Fibroblast of lung (primary cell): ENCODE measurements around the gene UGT1A7. TPM values are rescaled to one million over a fixed set of nuclear protein-coding genes. Genes with fewer than 3 reads are reported as not detected.

ENCODE experiments used
- DNase-seq, 2 donors: peaks; one replicate each; pipeline versions ENCODE4 v3.0.0 to v3.0.0-alpha.2; 2010; ENCODE audit warnings: low read depth in 2 of 2
- H2AFZ ChIP-seq: 2 replicates; pipeline ENCODE4 v1.5.1; 2012; ENCODE audit warnings: low read length, control low read depth, inconsistent platforms
- H3K27ac ChIP-seq: 2 replicates; pipeline ENCODE4 v1.5.1; 2011; ENCODE audit warnings: low read length, control low read depth; ENCODE audit not compliant: insufficient read depth
- H3K27me3 ChIP-seq: 2 replicates; pipeline ENCODE4 v1.5.1; 2011; ENCODE audit warnings: mild to moderate bottlenecking, low read length; ENCODE audit not compliant: control insufficient read depth, insufficient read depth
- H3K36me3 ChIP-seq: 2 replicates; pipeline ENCODE4 v1.5.1; 2011; ENCODE audit warnings: low read length; ENCODE audit not compliant: control insufficient read depth, insufficient read depth
- H3K4me1 ChIP-seq: 2 replicates; pipeline ENCODE4 v1.5.1; 2011; ENCODE audit warnings: low read length; ENCODE audit not compliant: control insufficient read depth, insufficient read depth; ENCODE audit errors: extremely low read depth
- H3K4me2 ChIP-seq: 2 replicates; pipeline ENCODE4 v1.5.1; 2011; ENCODE audit warnings: low read length, control low read depth; ENCODE audit not compliant: insufficient read depth; ENCODE audit errors: extremely low read depth
- H3K4me3 ChIP-seq, 4 experiments: fragments of 200-600 bp in 1 of 4; sonication (generic) in 1 of 4; replicated peaks in 1 of 4; 2 replicates each; pipeline ENCODE4 v1.5.1; 2011 to 2016; ENCODE audit warnings: low read length in 4 of 4, low read depth in 3 of 4, mild to moderate bottlenecking in 3 of 4, control low read depth in 2 of 4, inconsistent platforms in 1 of 4, mixed read lengths in 1 of 4; ENCODE audit not compliant: insufficient read depth in 1 of 4; ENCODE audit errors: control extremely low read depth in 1 of 4
- H3K79me2 ChIP-seq: 2 replicates; pipeline ENCODE4 v1.5.1; 2012; ENCODE audit warnings: mild to moderate bottlenecking, low read length, inconsistent platforms; ENCODE audit not compliant: control insufficient read depth, insufficient read depth
- H3K9ac ChIP-seq: 2 replicates; pipeline ENCODE4 v1.5.1; 2011; ENCODE audit warnings: mild to moderate bottlenecking, low read length, control low read depth; ENCODE audit not compliant: insufficient read depth
- H3K9me3 ChIP-seq: 2 replicates; pipeline ENCODE4 v1.5.1; 2012; ENCODE audit warnings: low read depth, low read length; ENCODE audit not compliant: control insufficient read depth, insufficient read depth
- H4K20me1 ChIP-seq: 2 replicates; pipeline ENCODE4 v1.5.1; 2011; ENCODE audit warnings: low read length; ENCODE audit not compliant: control insufficient read depth, insufficient read depth; ENCODE audit errors: extremely low read depth
- EZH2 ChIP-seq: IDR thresholded peaks from 2 replicates; pipeline ENCODE4 v1.5.1; 2012; ENCODE audit warnings: low read length, control low read depth, mild to moderate bottlenecking; ENCODE audit errors: missing control alignments
- polyA plus RNA-seq, 2 donors: library from polyadenylated mRNA; depleted of rRNA in 1 of 2; stranded (reverse) in 1 of 2; unstranded in 1 of 2; fragments of >200 nt; gene quantifications; 2 replicates each; pipeline ENCODE4 v1.2.1, GENCODE V29; 2011 to 2012; ENCODE audit warnings: missing spikeins in 1 of 2
- total RNA-seq: library from RNA; depleted of rRNA; stranded (reverse); fragments of >200 nt; gene quantifications from 2 replicates; pipeline ENCODE4 v1.2.1, GENCODE V29; 2014
- TF ChIP-seq, protein P1 (sequence below), 2 donors: IDR thresholded peaks in 1 of 2; conservative IDR thresholded peaks in 1 of 2; 1 replicate in 1 of 2; 2 replicates in 1 of 2; pipeline ENCODE4 v1.5.1; 2011 to 2012; ENCODE audit warnings: low read length in 2 of 2, control low read depth in 1 of 2, inconsistent platforms in 1 of 2, low read depth in 1 of 2, mild to moderate bottlenecking in 1 of 2

The UGT1A7 gene
- total and polyA plus RNA-seq, 2 donors (not counting 1 experiment from before 2014, with no cell fraction given), result not detected

DNA sequence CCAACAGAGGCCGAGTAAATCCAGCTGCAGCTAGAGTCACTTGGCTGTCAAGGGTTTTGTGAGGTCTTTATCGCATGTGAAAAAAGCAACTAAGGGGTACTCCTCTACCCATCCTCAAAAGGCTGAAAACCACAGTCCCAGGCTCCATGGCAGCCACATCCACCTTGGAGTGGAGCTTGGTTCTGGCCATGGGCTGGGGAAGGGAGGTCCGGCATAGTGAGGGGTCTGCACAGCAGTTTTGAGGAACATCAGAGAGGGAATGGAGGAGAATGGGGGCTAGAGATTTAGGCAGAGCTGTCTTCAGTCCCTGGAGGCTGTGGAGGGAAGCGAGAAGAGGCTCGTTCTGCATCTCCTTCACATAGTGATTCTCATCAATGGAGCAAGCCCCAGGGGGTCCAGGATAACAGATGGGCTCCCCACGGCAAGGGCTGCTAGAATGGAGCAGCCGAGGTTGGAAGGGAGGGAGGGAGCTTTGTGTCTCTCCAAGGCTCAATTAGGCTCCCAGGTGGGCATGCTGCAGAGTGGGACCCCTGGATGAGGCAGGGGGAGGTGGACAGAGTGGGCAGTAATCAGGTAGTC, 117.5 kb downstream of the UGT1A7 start:
- H3K4me3 ChIP-seq, result no peak overlapping the region
- H3K36me3 ChIP-seq, result no peaks in the 10 kb centered on the region
- no peak for DNase-seq
- no peaks in the 10 kb centered on the region for H3K79me2 ChIP-seq
- H4K20me1 ChIP-seq, result no peaks in the 10 kb centered on the region
- no peaks in the 10 kb centered on the region for H3K9me3 ChIP-seq
- no peak overlapping the region for H3K9ac ChIP-seq
- no peak overlapping the region for H3K27ac ChIP-seq
- no peaks in the 10 kb centered on the region for H3K4me1 ChIP-seq
- TF ChIP-seq EZH2, result no peak
- TF ChIP-seq, protein P1, sequence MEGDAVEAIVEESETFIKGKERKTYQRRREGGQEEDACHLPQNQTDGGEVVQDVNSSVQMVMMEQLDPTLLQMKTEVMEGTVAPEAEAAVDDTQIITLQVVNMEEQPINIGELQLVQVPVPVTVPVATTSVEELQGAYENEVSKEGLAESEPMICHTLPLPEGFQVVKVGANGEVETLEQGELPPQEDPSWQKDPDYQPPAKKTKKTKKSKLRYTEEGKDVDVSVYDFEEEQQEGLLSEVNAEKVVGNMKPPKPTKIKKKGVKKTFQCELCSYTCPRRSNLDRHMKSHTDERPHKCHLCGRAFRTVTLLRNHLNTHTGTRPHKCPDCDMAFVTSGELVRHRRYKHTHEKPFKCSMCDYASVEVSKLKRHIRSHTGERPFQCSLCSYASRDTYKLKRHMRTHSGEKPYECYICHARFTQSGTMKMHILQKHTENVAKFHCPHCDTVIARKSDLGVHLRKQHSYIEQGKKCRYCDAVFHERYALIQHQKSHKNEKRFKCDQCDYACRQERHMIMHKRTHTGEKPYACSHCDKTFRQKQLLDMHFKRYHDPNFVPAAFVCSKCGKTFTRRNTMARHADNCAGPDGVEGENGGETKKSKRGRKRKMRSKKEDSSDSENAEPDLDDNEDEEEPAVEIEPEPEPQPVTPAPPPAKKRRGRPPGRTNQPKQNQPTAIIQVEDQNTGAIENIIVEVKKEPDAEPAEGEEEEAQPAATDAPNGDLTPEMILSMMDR (conservative IDR thresholded peaks at IDR 0.05 in 1 of 2, IDR thresholded peaks at IDR 0.05 in 1 of 2; ENCODE audit: low read depth in 1 of 2, low read length in 2 of 2), result no peak
- H3K27me3 ChIP-seq, result peaks cover 3% of the 10 kb centered on the region
- no peak overlapping the region for H3K4me2 ChIP-seq
- H2AFZ ChIP-seq, result no peak overlapping the region

DNA sequence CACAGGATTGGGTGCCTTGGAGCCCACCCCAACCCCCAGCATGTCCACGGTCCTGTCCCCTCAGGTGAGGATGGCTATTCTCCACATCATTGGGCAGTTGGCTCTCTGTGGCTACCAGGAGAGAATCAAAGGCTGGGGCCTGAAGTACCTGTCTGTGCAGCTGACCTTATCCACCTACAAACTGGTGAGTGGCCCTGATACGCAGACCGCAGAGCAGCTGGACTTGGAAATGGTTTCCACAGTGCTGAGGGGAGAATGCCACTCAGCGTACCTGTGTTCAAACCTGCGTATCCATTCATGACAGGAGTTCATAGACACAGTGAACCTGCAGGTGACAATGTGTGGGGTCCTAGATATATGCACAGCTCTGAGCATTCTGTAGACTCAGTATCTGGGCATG, 118.0 kb downstream of the UGT1A7 start:
- H3K4me1 ChIP-seq, result no peaks in the 10 kb centered on the region
- no peaks in the 10 kb centered on the region for H3K9me3 ChIP-seq
- no peak overlapping the region for H3K4me2 ChIP-seq
- H3K27me3 ChIP-seq, result peaks cover 3% of the 10 kb centered on the region
- H3K36me3 ChIP-seq, result no peaks in the 10 kb centered on the region
- H3K4me3 ChIP-seq, result no peak overlapping the region
- no peak overlapping the region for H3K27ac ChIP-seq
- no peaks in the 10 kb centered on the region for H3K79me2 ChIP-seq
- no peaks in the 10 kb centered on the region for H4K20me1 ChIP-seq
- DNase-seq, result no peak
- no peak overlapping the region for H3K9ac ChIP-seq
- no peak overlapping the region for H2AFZ ChIP-seq
- TF ChIP-seq, protein P1 (conservative IDR thresholded peaks at IDR 0.05 in 1 of 2, IDR thresholded peaks at IDR 0.05 in 1 of 2; ENCODE audit: low read depth in 1 of 2, low read length in 2 of 2), result no peak
- no peak for TF ChIP-seq EZH2

DNA sequence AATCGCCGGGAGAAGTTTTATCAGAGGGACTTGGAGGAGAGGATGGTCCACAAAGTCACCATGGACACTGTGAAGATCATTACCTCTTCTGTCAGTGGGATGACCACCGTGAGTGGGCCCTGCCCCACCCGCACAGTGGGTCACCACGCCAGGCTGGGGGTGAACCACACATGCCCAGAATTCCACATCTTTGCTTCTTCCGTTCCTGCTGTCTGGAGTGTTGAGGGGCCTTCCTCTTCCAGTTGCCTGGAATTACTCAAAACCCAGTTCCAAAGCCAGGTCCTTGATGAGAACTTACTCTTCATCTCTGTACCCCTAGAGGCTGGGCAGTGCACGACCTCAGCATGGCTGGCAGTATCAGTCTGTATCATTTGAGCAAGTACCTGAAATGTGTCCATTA, 118.5 kb downstream of the UGT1A7 start:
- Histone ChIP-seq H3K4me2 (no peak overlapping the region), H4K20me1 (no peaks in the 10 kb centered on the region), H2AFZ (no peak overlapping the region), H3K4me3 (no peak overlapping the region), H3K27ac (no peak overlapping the region), H3K27me3 (peaks cover 3% of the 10 kb centered on the region), H3K9me3 (no peaks in the 10 kb centered on the region), H3K9ac (no peak overlapping the region), H3K79me2 (no peaks in the 10 kb centered on the region), H3K4me1 (no peaks in the 10 kb centered on the region), H3K36me3 (no peaks in the 10 kb centered on the region)
- DNase-seq, result no peak
- TF ChIP-seq, protein P1 (conservative IDR thresholded peaks at IDR 0.05 in 1 of 2, IDR thresholded peaks at IDR 0.05 in 1 of 2; ENCODE audit: low read depth in 1 of 2, low read length in 2 of 2), result no peak
- no peak for TF ChIP-seq EZH2
